Liver (tissue), 9 donors: ENCODE measurements around the gene SNAPC5. TPM values are rescaled to one million over a fixed set of nuclear protein-coding genes. Genes with fewer than 3 reads are reported as not detected.

ENCODE experiments used
- DNase-seq: peaks from one replicate; pipeline ENCODE4 v3.0.0-alpha.2; 2017; ENCODE audit warnings: low spot score
- H3K27ac ChIP-seq, 2 donors: one replicate each; pipeline ENCODE4 v1.7.0; 2013; ENCODE audit warnings: inconsistent platforms in 2 of 2, low read length in 2 of 2, control low read depth in 1 of 2, low read depth in 1 of 2, mild to moderate bottlenecking in 1 of 2
- H3K27me3 ChIP-seq, 4 donors: one replicate each; pipeline versions ENCODE4 v1.6.1 to v1.7.0; 2013; ENCODE audit warnings: low read length in 3 of 4, inconsistent platforms in 1 of 4, mild to moderate bottlenecking in 1 of 4, moderate library complexity in 1 of 4; ENCODE audit not compliant: control insufficient read depth in 4 of 4, insufficient read depth in 4 of 4
- H3K36me3 ChIP-seq, 4 donors: one replicate each; pipeline versions ENCODE4 v1.6.1 to v1.7.0; 2013; ENCODE audit warnings: low read length in 3 of 4, mild to moderate bottlenecking in 3 of 4, low read depth in 1 of 4, moderate library complexity in 1 of 4; ENCODE audit not compliant: control insufficient read depth in 4 of 4, insufficient read depth in 3 of 4
- H3K4me1 ChIP-seq, 4 donors: one replicate each; pipeline versions ENCODE4 v1.6.1 to v1.7.0; 2013; ENCODE audit warnings: low read length in 3 of 4, mild to moderate bottlenecking in 3 of 4, moderate library complexity in 1 of 4; ENCODE audit not compliant: control insufficient read depth in 4 of 4, insufficient read depth in 4 of 4
- H3K4me3 ChIP-seq, 3 donors: one replicate each; pipeline versions ENCODE4 v1.6.1 to v1.7.0; 2013; ENCODE audit warnings: low read length in 3 of 3, control low read depth in 1 of 3, low read depth in 1 of 3, mild to moderate bottlenecking in 1 of 3
- H3K9ac ChIP-seq, 2 donors: one replicate each; pipeline ENCODE4 v1.7.0; 2013; ENCODE audit warnings: low read length in 2 of 2, mild to moderate bottlenecking in 2 of 2, moderate library complexity in 2 of 2, control low read depth in 1 of 2, low read depth in 1 of 2
- H3K9me3 ChIP-seq, 4 donors: one replicate each; pipeline versions ENCODE4 v1.6.1 to v1.7.0; 2013; ENCODE audit warnings: low read length in 3 of 4; ENCODE audit not compliant: control insufficient read depth in 4 of 4
- ATF3 ChIP-seq: IDR thresholded peaks from 2 replicates; pipeline ENCODE4 v1.6.1; 2016; ENCODE audit warnings: antibody characterized with exemption
- FOXA1 ChIP-seq: IDR thresholded peaks from 2 replicates; pipeline ENCODE4 v1.6.1; 2016; ENCODE audit warnings: antibody characterized with exemption
- FOXA2 ChIP-seq: IDR thresholded peaks from 2 replicates; pipeline ENCODE4 v1.6.1; 2016; ENCODE audit warnings: antibody characterized with exemption
- GABPA ChIP-seq, 2 donors: IDR thresholded peaks in 1 of 2; conservative IDR thresholded peaks in 1 of 2; 2 replicates each; pipeline ENCODE4 v1.6.1; 2016; ENCODE audit warnings: antibody characterized with exemption in 2 of 2, mild to moderate bottlenecking in 1 of 2, moderate library complexity in 1 of 2
- HNF4A ChIP-seq, 2 donors: conservative IDR thresholded peaks; 2 replicates each; pipeline ENCODE4 v1.6.1; 2016; ENCODE audit warnings: antibody characterized with exemption in 2 of 2, mild to moderate bottlenecking in 2 of 2
- HNF4G ChIP-seq: IDR thresholded peaks from 2 replicates; pipeline ENCODE4 v1.6.1; 2016; ENCODE audit warnings: antibody characterized with exemption
- JUND ChIP-seq, 2 donors: IDR thresholded peaks; 2 replicates each; pipeline ENCODE4 v1.6.1; 2016; ENCODE audit warnings: antibody characterized with exemption in 2 of 2
- MAX ChIP-seq: IDR thresholded peaks from 2 replicates; pipeline ENCODE4 v1.6.1; 2016; ENCODE audit warnings: antibody characterized with exemption
- NR2F2 ChIP-seq: IDR thresholded peaks from 2 replicates; pipeline ENCODE4 v1.6.1; 2016; ENCODE audit warnings: antibody characterized with exemption
- RAD21 ChIP-seq, 2 donors: IDR thresholded peaks; 2 replicates each; pipeline ENCODE4 v1.6.1; 2016; ENCODE audit warnings: antibody characterized with exemption in 2 of 2, mild to moderate bottlenecking in 2 of 2
- RXRA ChIP-seq, 2 donors: IDR thresholded peaks; 2 replicates each; pipeline ENCODE4 v1.6.1; 2017 to 2018; ENCODE audit warnings: antibody characterized with exemption in 2 of 2, mild to moderate bottlenecking in 1 of 2
- SP1 ChIP-seq: IDR thresholded peaks from 2 replicates; pipeline ENCODE4 v1.6.1; 2018; ENCODE audit warnings: antibody characterized with exemption, mild to moderate bottlenecking
- TAF1 ChIP-seq: conservative IDR thresholded peaks from 2 replicates; pipeline ENCODE4 v1.6.1; 2016; ENCODE audit warnings: antibody characterized with exemption, mild to moderate bottlenecking
- YY1 ChIP-seq: IDR thresholded peaks from 2 replicates; pipeline ENCODE4 v1.6.1; 2016; ENCODE audit warnings: antibody characterized with exemption, mild to moderate bottlenecking
- ZBTB33 ChIP-seq: IDR thresholded peaks from 2 replicates; pipeline ENCODE4 v1.6.1; 2016; ENCODE audit warnings: antibody characterized with exemption
- WGBS: extraction: QIAGEN DNeasy Blood & Tissue Kit; methylation state at CpG from one replicate; pipeline ENCODE4 v1.1.7; 2013; 5-methylcytosine and 5-hydroxymethylcytosine counted together
- polyA plus RNA-seq, 2 donors: library from polyadenylated mRNA; stranded (reverse) in 1 of 2; unstranded in 1 of 2; fragments of 200-250 nt in 1 of 2; fragments of >200 nt in 1 of 2; fragmentation: Nextera tagmentation in 1 of 2; extraction: Ambion mirVana in 1 of 2; gene quantifications; one replicate each; pipeline versions ENCODE4 v1.2.1 to v1.2.3, GENCODE V29; 2013 to 2015
- total RNA-seq, 2 donors: library from RNA; depleted of rRNA; stranded (reverse); fragments of >200 nt; gene quantifications; one replicate each; pipeline ENCODE4 v1.2.3, GENCODE V29; 2014
- donor health status: healthy.
- donor health status: healthy.
- donor health status: healthy.
- donor health status: healthy.
- donor health status: healthy.

The SNAPC5 gene
- total and polyA plus RNA-seq, 4 donors = 11.3 to 24.9 (median 22.1) TPM

- no peaks in the 10 kb centered on the region for H3K9me3 ChIP-seq
- 91% methylated on average over 2 of the region's 2 CpGs for WGBS
- peaks cover 0 to 2% (median 0%) of the 10 kb centered on the region in 4 donors for H3K36me3 ChIP-seq
- no peaks in the 10 kb centered on the region for H3K27me3 ChIP-seq
- TF ChIP-seq GABPA (IDR thresholded peaks at IDR 0.05 in 1 of 2, conservative IDR thresholded peaks at IDR 0.05 in 1 of 2) (no peak), TAF1 (no peak), HNF4G (no peak), MAX (no peak), JUND (IDR thresholded peaks at IDR 0.05) (peak in 1 of 2 donors; percentile 50), FOXA2 (no peak)
- H3K4me3 ChIP-seq = no peak overlapping the region
- H3K4me1 ChIP-seq = peaks cover 1 to 13% (median 9%) of the 10 kb centered on the region in 4 donors
- no peak overlapping the region for H3K27ac ChIP-seq
- no peak overlapping the region for H3K9ac ChIP-seq
- no peak for DNase-seq
Measured at GRCh38 chr15:66454143-66454542, 43.4 kb downstream of the SNAPC5 start.

- no peak overlapping the region for H3K9ac ChIP-seq
Measured at GRCh38 chr15:66452971-66453580, 44.5 kb downstream of the SNAPC5 start.

More at GRCh38 chr15:66452971-66453580, 44.5 kb downstream of the SNAPC5 start:
- H3K27ac ChIP-seq = peak overlapping the region in 1 of 2 donors; percentile 1
- WGBS = 67% methylated on average over 1 of the region's 1 CpG
- H3K27me3 ChIP-seq = no peaks in the 10 kb centered on the region
- H3K4me3 ChIP-seq = no peak overlapping the region
- H3K36me3 ChIP-seq = peaks cover 0 to 2% (median under 1%) of the 10 kb centered on the region in 4 donors
- TF ChIP-seq JUND (IDR thresholded peaks at IDR 0.05) (peak; percentile 45 to 53), SP1 (peak; percentile 45), GABPA (IDR thresholded peaks at IDR 0.05 in 1 of 2, conservative IDR thresholded peaks at IDR 0.05 in 1 of 2) (no peak), FOXA1 (peak; percentile 23), RXRA (IDR thresholded peaks at IDR 0.05) (peak; percentile 46 to 69), ATF3 (no peak), YY1 (peak; percentile 21), MAX (peak; percentile 37), HNF4A (conservative IDR thresholded peaks at IDR 0.05) (peak; percentile 75 to 77), RAD21 (IDR thresholded peaks at IDR 0.05) (peak in 1 of 2 donors; percentile 12), NR2F2 (no peak), FOXA2 (peak; percentile 26), ZBTB33 (no peak)
- DNase-seq = no peak
- peaks cover 1 to 13% (median 9%) of the 10 kb centered on the region in 4 donors for H3K4me1 ChIP-seq
- H3K9me3 ChIP-seq = no peaks in the 10 kb centered on the region
